Panc1 (cell line): Measurements from ENCODE around the gene STPG4.

Experiments
- CTCF ChIP-seq: fragments of 450-650 bp; IDR thresholded peaks from 2 replicates; pipeline ENCODE4 v1.5.1; 2017; ENCODE audit warnings: mild to moderate bottlenecking
- POLR2AphosphoS5 ChIP-seq: IDR thresholded peaks from 2 replicates; pipeline ENCODE4 v1.6.1; 2012; ENCODE audit warnings: mild to moderate bottlenecking, low read depth, low read length, moderate library complexity

GRCh38 chr2:47072728-47073191 lies 82.3 kb downstream of the STPG4 start:
- TF ChIP-seq CTCF = no peak
- TF ChIP-seq POLR2AphosphoS5 = no peak
